ENCODE measurements around the gene SERPINA3.
A peak's percentile ranks its signal among the peaks of the same experiment; 100 is the strongest.

The SERPINA3 gene

DNA sequence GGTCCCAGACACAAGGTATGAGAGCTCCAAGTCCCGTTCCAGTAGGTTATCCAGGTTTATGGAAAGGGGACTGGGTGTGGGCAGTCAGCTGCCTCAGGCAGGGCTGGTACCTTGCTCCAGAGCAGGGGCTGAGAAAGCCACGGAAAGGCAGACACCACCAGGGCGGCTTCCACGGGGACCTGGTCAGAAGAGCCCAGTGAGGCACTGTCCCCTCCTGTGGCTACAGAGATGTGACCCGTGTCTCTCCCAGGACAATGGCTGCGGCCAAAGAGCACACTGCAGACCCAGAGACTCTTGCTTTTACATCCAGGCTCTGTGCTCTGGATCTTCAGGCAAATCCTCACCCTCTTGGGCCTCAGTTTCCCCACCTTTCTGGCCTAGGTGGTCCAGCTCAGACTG lies 42.2 kb upstream of the SERPINA3 start:
- Histone ChIP-seq H3K27ac (no peak overlapping the region), H3K4me3 (ENCODE audit: low read depth, low read length) (no peak overlapping the region), H3K36me3 (replicated peaks) (no peaks in the 10 kb centered on the region), H3K27me3 (replicated peaks) (no peaks in the 10 kb centered on the region)
- DNase-seq, result no peak
- in situ Hi-C loops (cut with HindIII; ENCODE audit: low pct_ligation_motif_present, low sequenced_read_pairs), result no loop called here
- TF ChIP-seq, protein P1, sequence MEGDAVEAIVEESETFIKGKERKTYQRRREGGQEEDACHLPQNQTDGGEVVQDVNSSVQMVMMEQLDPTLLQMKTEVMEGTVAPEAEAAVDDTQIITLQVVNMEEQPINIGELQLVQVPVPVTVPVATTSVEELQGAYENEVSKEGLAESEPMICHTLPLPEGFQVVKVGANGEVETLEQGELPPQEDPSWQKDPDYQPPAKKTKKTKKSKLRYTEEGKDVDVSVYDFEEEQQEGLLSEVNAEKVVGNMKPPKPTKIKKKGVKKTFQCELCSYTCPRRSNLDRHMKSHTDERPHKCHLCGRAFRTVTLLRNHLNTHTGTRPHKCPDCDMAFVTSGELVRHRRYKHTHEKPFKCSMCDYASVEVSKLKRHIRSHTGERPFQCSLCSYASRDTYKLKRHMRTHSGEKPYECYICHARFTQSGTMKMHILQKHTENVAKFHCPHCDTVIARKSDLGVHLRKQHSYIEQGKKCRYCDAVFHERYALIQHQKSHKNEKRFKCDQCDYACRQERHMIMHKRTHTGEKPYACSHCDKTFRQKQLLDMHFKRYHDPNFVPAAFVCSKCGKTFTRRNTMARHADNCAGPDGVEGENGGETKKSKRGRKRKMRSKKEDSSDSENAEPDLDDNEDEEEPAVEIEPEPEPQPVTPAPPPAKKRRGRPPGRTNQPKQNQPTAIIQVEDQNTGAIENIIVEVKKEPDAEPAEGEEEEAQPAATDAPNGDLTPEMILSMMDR (IDR thresholded peaks at IDR 0.05; ENCODE audit: low read depth, low read length, missing control alignments), result no peak

DNA sequence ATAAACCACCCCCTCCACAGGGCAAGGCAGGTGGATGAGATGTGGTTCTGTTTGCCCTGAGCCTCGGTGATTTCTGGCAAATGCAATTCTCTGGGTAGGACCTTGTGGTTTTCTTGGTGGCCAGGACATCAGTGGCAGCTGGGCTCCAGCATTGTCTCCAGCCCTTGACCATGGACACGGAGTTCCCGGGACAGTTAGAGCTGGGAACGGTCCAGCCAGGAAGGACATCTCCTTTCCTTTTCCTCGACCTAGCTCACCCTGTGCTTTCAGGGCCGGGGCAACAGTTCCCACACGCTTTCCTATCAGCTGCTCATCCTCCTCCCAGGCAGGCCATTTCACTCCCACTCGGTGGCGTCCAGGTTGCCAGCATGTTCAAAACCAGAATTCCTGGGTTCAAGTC lies 41.8 kb upstream of the SERPINA3 start:
- H3K36me3 ChIP-seq (replicated peaks), result no peaks in the 10 kb centered on the region
- in situ Hi-C loops (cut with HindIII; ENCODE audit: low pct_ligation_motif_present, low sequenced_read_pairs), result no loop called here
- no peak overlapping the region for H3K4me3 ChIP-seq (ENCODE audit: low read depth, low read length)
- no peak overlapping the region for H3K27ac ChIP-seq
- no peak for DNase-seq
- TF ChIP-seq, protein P1 (IDR thresholded peaks at IDR 0.05; ENCODE audit: low read depth, low read length, missing control alignments), result no peak
- H3K27me3 ChIP-seq (replicated peaks), result no peaks in the 10 kb centered on the region

DNA sequence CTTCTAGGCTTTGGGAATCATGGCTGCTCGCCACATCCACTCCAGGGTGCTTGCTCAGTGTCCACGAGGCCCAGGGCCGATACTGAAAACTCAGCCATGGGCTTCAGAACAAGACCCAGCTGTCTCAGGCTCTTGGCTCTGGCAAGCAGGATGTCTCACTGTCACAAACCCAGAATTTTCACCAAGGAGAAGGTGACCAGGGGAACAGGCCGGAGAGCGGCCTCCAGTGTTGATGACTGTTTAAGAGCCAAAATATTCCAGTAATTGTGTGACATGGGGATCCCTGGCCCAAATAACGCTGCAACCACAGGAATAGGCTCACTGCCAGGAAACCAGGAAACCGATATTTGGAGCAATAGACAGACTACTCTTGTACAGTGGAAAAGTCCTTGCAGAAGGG lies 40.8 kb upstream of the SERPINA3 start:
- Histone ChIP-seq H3K27me3 (replicated peaks) (no peaks in the 10 kb centered on the region), H3K36me3 (replicated peaks) (no peaks in the 10 kb centered on the region)
- in situ Hi-C loops (cut with HindIII; ENCODE audit: low pct_ligation_motif_present, low sequenced_read_pairs), result no loop called here

DNA sequence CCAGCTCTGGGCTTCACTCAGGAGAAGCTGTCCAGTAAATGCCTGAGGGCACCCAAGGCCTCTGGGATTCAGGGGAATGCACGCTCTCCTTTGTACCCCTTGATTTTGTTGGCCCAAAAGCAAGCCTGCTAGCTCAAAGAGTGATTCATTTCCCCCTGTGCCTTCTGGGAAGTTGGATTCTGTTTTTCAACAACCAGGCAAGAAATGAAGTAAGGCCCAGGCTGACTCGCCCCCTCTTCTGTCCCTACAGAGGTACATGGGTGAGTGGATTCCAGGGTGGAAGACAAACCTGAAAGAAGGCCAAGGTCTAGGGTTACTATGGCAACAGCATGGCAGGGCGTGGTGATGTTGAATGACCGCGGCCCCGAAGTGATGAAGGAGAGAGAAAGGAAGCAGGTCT lies 40.2 kb upstream of the SERPINA3 start:
- in situ Hi-C loops (cut with HindIII; ENCODE audit: low pct_ligation_motif_present, low sequenced_read_pairs), result no loop called here
- no peaks in the 10 kb centered on the region for H3K36me3 ChIP-seq (replicated peaks)
- TF ChIP-seq, protein P1 (IDR thresholded peaks at IDR 0.05; ENCODE audit: low read depth, low read length, missing control alignments), result no peak
- no peaks in the 10 kb centered on the region for H3K27me3 ChIP-seq (replicated peaks)
- DNase-seq, result peak; percentile 33
- no peak overlapping the region for H3K4me3 ChIP-seq (ENCODE audit: low read depth, low read length)
- no peak overlapping the region for H3K27ac ChIP-seq

More for the DNA sequence above, 40.8 kb upstream of the SERPINA3 start:
- TF ChIP-seq, protein P1 (IDR thresholded peaks at IDR 0.05; ENCODE audit: low read depth, low read length, missing control alignments), result no peak
- H3K27ac ChIP-seq, result no peak overlapping the region
- H3K4me3 ChIP-seq (ENCODE audit: low read depth, low read length), result no peak overlapping the region
- DNase-seq, result no peak

DNA sequence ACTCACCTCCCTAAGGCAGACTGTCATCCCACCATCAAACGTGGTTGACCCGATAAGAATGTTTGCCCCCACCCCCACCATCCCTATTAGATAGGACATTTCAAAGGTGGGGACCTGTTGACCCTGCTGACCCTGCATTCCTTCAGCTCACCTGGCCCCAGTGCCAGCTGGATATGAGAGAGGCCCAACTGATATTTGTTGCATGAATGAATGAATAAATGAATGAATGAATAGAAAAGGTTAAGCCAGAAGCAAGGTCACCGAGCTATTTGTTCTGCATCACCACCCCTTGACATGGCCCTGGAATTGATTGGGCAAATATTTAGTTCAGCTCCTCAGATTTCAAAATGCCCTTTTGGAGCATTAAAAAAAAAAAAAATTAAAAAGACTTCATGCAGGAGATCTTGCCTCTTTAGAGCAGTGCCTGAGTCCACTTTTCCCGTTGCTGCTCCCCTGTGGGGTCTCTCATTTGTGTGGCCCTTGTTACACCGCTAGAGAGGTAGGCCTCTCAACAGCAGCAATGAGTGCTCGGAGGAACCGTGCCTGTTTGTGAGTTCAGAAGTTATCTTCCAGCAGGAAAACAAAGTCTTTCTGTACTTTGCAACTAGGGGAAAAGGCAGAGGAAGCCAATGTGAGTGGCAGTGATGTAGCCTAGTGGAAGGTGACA lies 39.4 kb upstream of the SERPINA3 start:
- Histone ChIP-seq H3K36me3 (replicated peaks) (no peaks in the 10 kb centered on the region), H3K27ac (no peak overlapping the region), H3K4me3 (ENCODE audit: low read depth, low read length) (no peak overlapping the region), H3K27me3 (replicated peaks) (no peaks in the 10 kb centered on the region)
- in situ Hi-C loops (cut with HindIII; ENCODE audit: low pct_ligation_motif_present, low sequenced_read_pairs), result no loop called here
- DNase-seq, result no peak
- TF ChIP-seq, protein P1 (IDR thresholded peaks at IDR 0.05; ENCODE audit: low read depth, low read length, missing control alignments), result no peak
